Spleen (tissue), 11 donors: ENCODE measurements around the gene ZDHHC11B. TPM values are rescaled to one million over a fixed set of nuclear protein-coding genes. Genes with fewer than 3 reads are reported as not detected.

Experiments used
- DNase-seq: peaks from one replicate; pipeline ENCODE4 v3.0.0-alpha.2; 2020
- H3K27ac ChIP-seq, 8 donors: fragments of 200-600 bp; sonication (generic) in 7 of 8; 1 replicate in 4 of 8; 2 replicates in 4 of 8; pipeline versions ENCODE4 v1.5.0 to v1.8.0; 2016 to 2021; ENCODE audit warnings: inconsistent platforms in 4 of 8, mild to moderate bottlenecking in 4 of 8, moderate library complexity in 1 of 8
- H3K27me3 ChIP-seq, 7 donors: fragments of 200-600 bp; sonication (generic) in 6 of 7; replicated peaks in 1 of 7; 1 replicate in 4 of 7; 2 replicates in 3 of 7; pipeline versions ENCODE4 v1.5.0 to v1.8.0; 2016 to 2021; ENCODE audit warnings: inconsistent platforms in 3 of 7, mild to moderate bottlenecking in 1 of 7
- H3K36me3 ChIP-seq, 6 donors: fragments of 200-600 bp; sonication (generic) in 5 of 6; 1 replicate in 4 of 6; 2 replicates in 2 of 6; pipeline versions ENCODE4 v1.5.0 to v1.8.0; 2016 to 2021; ENCODE audit warnings: inconsistent platforms in 2 of 6
- H3K4me1 ChIP-seq, 6 donors: fragments of 200-600 bp; sonication (generic) in 5 of 6; 1 replicate in 3 of 6; 2 replicates in 3 of 6; pipeline versions ENCODE4 v1.5.0 to v1.8.0; 2016 to 2021; ENCODE audit warnings: inconsistent platforms in 3 of 6
- H3K4me3 ChIP-seq, 8 donors: fragments of 200-600 bp; sonication (generic) in 7 of 8; 1 replicate in 4 of 8; 2 replicates in 4 of 8; pipeline versions ENCODE4 v1.5.0 to v1.8.0; 2016 to 2021; ENCODE audit warnings: inconsistent platforms in 4 of 8, mild to moderate bottlenecking in 4 of 8, moderate library complexity in 2 of 8
- H3K9me3 ChIP-seq, 8 donors: fragments of 200-600 bp; sonication (generic) in 7 of 8; 1 replicate in 4 of 8; 2 replicates in 4 of 8; pipeline versions ENCODE4 v1.5.0 to v1.8.0; 2016 to 2021; ENCODE audit warnings: inconsistent platforms in 4 of 8
- POLR2A ChIP-seq, 3 donors: fragments of 450-650 bp; IDR thresholded peaks; one replicate each; pipeline ENCODE4 v1.5.1; 2017; ENCODE audit warnings: antibody characterized with exemption in 3 of 3, mild to moderate bottlenecking in 1 of 3
- POLR2AphosphoS5 ChIP-seq, 3 donors: sonication (generic); formaldehyde crosslinking; IDR thresholded peaks; one replicate each; pipeline ENCODE4 v1.5.1; 2017; ENCODE audit warnings: antibody characterized with exemption in 3 of 3
- WGBS, 5 donors: extraction: QIAGEN DNeasy Blood & Tissue Kit in 3 of 5; methylation state at CpG; one replicate each; pipeline versions ENCODE4 v1.1.5 to v1.1.7; 2013 to 2018; 5-methylcytosine and 5-hydroxymethylcytosine counted together
- intact Hi-C: fragments of 100-400 bp; cut with DNase I; formaldehyde crosslinking; loops from one replicate; pipeline ENCODE4 v1.15.0; 2023; ENCODE audit warnings: low total_unique reads
- polyA plus RNA-seq, 3 donors: library from polyadenylated mRNA; stranded (reverse); fragments of 200-250 nt; gene quantifications; one replicate each; pipeline ENCODE4 v1.2.1, GENCODE V29; 2013
- total RNA-seq, 7 donors: library from RNA; depleted of rRNA in 3 of 7; stranded (reverse); fragments of >200 nt in 3 of 7; fragmentation: NEBNext Ultra II Directional in 4 of 7; extraction: Animal tissue kit (Norgen Biotek cat#: 25700) in 4 of 7; gene quantifications; one replicate each; pipeline versions ENCODE4 v1.1.0 to v1.2.1, GENCODE V29; 2016 to 2021
- TF ChIP-seq, protein P1 (sequence below), 11 experiments: fragments of 200-600 bp in 7 of 11; fragments of 450-650 bp in 4 of 11; sonication (generic) in 4 of 11; IDR thresholded peaks in 8 of 11; conservative IDR thresholded peaks in 3 of 11; 1 replicate in 7 of 11; 2 replicates in 4 of 11; pipeline versions ENCODE4 v1.4.0 to v1.8.0; 2016 to 2021; ENCODE audit warnings: antibody characterized with exemption in 11 of 11, inconsistent platforms in 4 of 11, mild to moderate bottlenecking in 1 of 11
- donor health status: healthy with polysubstance abuse.
- donor health status: DM: no; HTN: no; CAD: no; lungs with moderate emphysema.
- donor health status: DM: no; HTN: no; CAD: no.
- donor health status: Bipolar disorder and iron deficiency.
- donor health status: healthy.
- donor health status: DM: no; HTN: no; CAD: no.
- donor health status: DM: yes; HTN: yes; CAD: no.

The ZDHHC11B gene
- total and polyA plus RNA-seq, 10 donors: 0.97 to 74.3 (median 4.7) TPM

DNA sequence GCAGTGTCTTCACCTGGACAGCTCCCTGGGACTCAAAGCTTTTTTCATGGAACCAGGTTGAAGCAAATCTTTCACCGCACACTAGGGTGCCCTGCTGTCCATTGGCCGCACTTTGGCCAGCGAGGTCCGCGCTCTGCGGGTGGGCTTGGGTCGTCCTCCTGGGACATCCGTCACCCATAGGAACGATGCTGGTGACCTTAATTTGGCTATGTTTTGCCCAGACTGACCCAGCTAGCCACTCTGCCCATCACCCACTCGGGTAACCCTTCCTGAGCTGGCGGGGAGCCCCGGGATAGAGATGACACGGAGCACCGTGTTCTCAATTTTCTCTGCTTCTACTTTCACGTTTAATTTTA, 25.9 kb downstream of the ZDHHC11B start:
- Histone ChIP-seq H3K4me3 (peak overlapping the region in 1 of 8 donors; percentile 3), H3K27ac (peak overlapping the region in 3 of 8 donors; percentile 59 to 67 (median 60)), H3K27me3 (peaks cover 0 to 9% (median 0%) of the 10 kb centered on the region in 7 donors), H3K9me3 (no peaks in the 10 kb centered on the region), H3K36me3 (peaks cover 0 to 4% (median 0%) of the 10 kb centered on the region in 6 donors), H3K4me1 (peaks cover 8 to 31% (median 23%) of the 10 kb centered on the region in 6 donors)
- WGBS, 5 donors: 80 to 88% (median 85%) methylated on average over 15 of the region's 15 CpGs
- intact Hi-C loops: no loop called here
- DNase-seq: no peak
- TF ChIP-seq POLR2AphosphoS5 (IDR thresholded peaks at IDR 0.05) (no peak), POLR2A (IDR thresholded peaks at IDR 0.05) (no peak)
- TF ChIP-seq, protein P1, sequence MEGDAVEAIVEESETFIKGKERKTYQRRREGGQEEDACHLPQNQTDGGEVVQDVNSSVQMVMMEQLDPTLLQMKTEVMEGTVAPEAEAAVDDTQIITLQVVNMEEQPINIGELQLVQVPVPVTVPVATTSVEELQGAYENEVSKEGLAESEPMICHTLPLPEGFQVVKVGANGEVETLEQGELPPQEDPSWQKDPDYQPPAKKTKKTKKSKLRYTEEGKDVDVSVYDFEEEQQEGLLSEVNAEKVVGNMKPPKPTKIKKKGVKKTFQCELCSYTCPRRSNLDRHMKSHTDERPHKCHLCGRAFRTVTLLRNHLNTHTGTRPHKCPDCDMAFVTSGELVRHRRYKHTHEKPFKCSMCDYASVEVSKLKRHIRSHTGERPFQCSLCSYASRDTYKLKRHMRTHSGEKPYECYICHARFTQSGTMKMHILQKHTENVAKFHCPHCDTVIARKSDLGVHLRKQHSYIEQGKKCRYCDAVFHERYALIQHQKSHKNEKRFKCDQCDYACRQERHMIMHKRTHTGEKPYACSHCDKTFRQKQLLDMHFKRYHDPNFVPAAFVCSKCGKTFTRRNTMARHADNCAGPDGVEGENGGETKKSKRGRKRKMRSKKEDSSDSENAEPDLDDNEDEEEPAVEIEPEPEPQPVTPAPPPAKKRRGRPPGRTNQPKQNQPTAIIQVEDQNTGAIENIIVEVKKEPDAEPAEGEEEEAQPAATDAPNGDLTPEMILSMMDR (IDR thresholded peaks at IDR 0.05 in 8 of 11, conservative IDR thresholded peaks at IDR 0.05 in 3 of 11): no peak

DNA sequence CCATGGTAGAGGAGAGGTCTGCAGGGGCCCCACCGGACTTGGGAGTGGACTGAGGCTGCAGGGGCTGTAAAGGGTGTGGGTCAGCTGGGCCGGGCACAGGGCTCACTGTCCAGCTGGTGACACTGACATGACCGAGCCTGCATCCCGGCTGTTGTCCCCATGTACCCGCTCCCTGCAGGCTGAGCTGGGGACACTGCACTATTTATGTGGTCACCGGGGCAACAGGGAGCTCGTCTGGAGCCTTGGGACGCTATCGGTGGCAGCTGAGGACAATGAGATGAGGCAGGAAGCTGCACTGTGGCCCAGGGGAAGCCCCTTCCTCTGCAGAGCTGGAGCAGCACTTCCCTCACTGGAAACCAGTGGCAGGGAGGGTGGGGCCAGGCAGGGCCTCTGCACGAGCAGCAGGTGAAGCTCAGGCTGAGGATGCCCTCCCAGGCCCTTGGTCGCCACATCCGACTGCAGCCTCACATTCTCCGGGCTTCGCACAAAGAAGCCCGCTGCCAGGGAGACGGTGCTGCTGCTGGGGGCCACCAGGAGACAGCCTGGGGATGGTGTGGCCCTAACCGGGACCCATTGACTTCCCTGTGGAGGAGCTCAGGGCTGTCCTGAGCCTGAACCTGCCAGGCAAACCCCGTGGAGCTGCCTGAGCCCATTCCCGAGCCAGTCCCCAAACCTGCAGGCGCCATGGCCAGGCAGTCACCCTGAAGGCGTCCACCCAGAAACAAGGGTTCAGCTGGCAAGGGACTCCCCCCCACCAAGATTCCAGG, 26.4 kb downstream of the ZDHHC11B start:
- Histone ChIP-seq H3K4me1 (peaks cover 8 to 31% (median 23%) of the 10 kb centered on the region in 6 donors), H3K36me3 (peaks cover 0 to 4% (median 0%) of the 10 kb centered on the region in 6 donors), H3K4me3 (peak overlapping the region in 1 of 8 donors; percentile 3), H3K27me3 (peaks cover 0 to 9% (median 0%) of the 10 kb centered on the region in 7 donors), H3K27ac (peak overlapping the region in 3 of 8 donors; percentile 59 to 67 (median 60)), H3K9me3 (no peaks in the 10 kb centered on the region)
- WGBS, 5 donors: 56 to 71% (median 64%) methylated on average over 17 to 21 of the region's 21 CpGs
- intact Hi-C loops: no loop called here
- TF ChIP-seq POLR2AphosphoS5 (IDR thresholded peaks at IDR 0.05) (peak in 2 of 3 donors; percentile 60 to 88), POLR2A (IDR thresholded peaks at IDR 0.05) (no peak)
- TF ChIP-seq, protein P1 (IDR thresholded peaks at IDR 0.05 in 8 of 11, conservative IDR thresholded peaks at IDR 0.05 in 3 of 11): no peak
- no peak for DNase-seq

GRCh38 chr5:757346-757930, 27.1 kb downstream of the ZDHHC11B start:
- DNase-seq: no peak
- peaks cover 0 to 9% (median 0%) of the 10 kb centered on the region in 7 donors for H3K27me3 ChIP-seq
- TF ChIP-seq, protein P1 (IDR thresholded peaks at IDR 0.05 in 8 of 11, conservative IDR thresholded peaks at IDR 0.05 in 3 of 11): no peak
- TF ChIP-seq POLR2AphosphoS5 (IDR thresholded peaks at IDR 0.05) (no peak), POLR2A (IDR thresholded peaks at IDR 0.05) (no peak)
- intact Hi-C loops: no loop called here
- 75 to 89% (median 81%) methylated on average over 6 to 15 of the region's 15 CpGs for WGBS, 5 donors
- H3K36me3 ChIP-seq: peaks cover 0 to 4% (median 0%) of the 10 kb centered on the region in 6 donors
- peak overlapping the region in 3 of 8 donors; percentile 44 to 60 (median 59) for H3K27ac ChIP-seq
- peaks cover 8 to 31% (median 23%) of the 10 kb centered on the region in 6 donors for H3K4me1 ChIP-seq
- H3K9me3 ChIP-seq: no peaks in the 10 kb centered on the region
- no peak overlapping the region for H3K4me3 ChIP-seq

- intact Hi-C loops: no loop called here
- Histone ChIP-seq H3K9me3 (no peaks in the 10 kb centered on the region), H3K4me3 (no peak overlapping the region), H3K27ac (peak overlapping the region in 2 of 8 donors; percentile 2 to 59), H3K36me3 (peaks cover 0 to 4% (median 0%) of the 10 kb centered on the region in 6 donors), H3K27me3 (peaks cover 0 to 9% (median 0%) of the 10 kb centered on the region in 7 donors), H3K4me1 (peaks cover 8 to 31% (median 23%) of the 10 kb centered on the region in 6 donors)
- DNase-seq: no peak
- TF ChIP-seq, protein P1 (IDR thresholded peaks at IDR 0.05 in 8 of 11, conservative IDR thresholded peaks at IDR 0.05 in 3 of 11): no peak
- TF ChIP-seq POLR2AphosphoS5 (IDR thresholded peaks at IDR 0.05): peak in 1 of 3 donors; percentile 56
- WGBS, 5 donors: 58 to 74% (median 64%) methylated on average over 3 to 11 of the region's 11 CpGs
Measured at GRCh38 chr5:756865-757345, 27.6 kb downstream of the ZDHHC11B start.
